WTC11 (cell line): ENCODE data around the gene UNC93A. TPM values are rescaled to one million over a fixed set of nuclear protein-coding genes. Genes with fewer than 3 reads are reported as not detected.

Experiments
- ATAC-seq: fragments of 200-7000 bp; cut with Tn5 transposase; 2 replicates; pipeline ENCODE4 v1.10.0; 2021; ENCODE audit warnings: mild to moderate bottlenecking, moderate library complexity
- CTCF ChIA-PET: fragments of 300-600 bp; sonication (Branson Sonifier 250); formaldehyde crosslinking; loops from one replicate; lab custom pipeline; 2021; ENCODE audit warnings: antibody characterized with exemption; lab: Charles Lee
- POLR2A ChIA-PET: fragments of 350-600 bp; sonication (Branson Sonifier 250); formaldehyde crosslinking; loops from one replicate; lab custom pipeline; 2021; ENCODE audit warnings: antibody characterized with exemption; lab: Charles Lee
- DNase-seq: peaks from one replicate; pipeline ENCODE4 v3.0.0; 2021; ENCODE audit warnings: low spot score
- H3K27ac Mint-ChIP-seq: 2 replicates; pipeline ENCODE4 v1.8.0; 2021; ENCODE audit warnings: mixed read lengths
- H3K27me3 Mint-ChIP-seq: 2 replicates; pipeline ENCODE4 v1.8.0; 2021; ENCODE audit warnings: low read depth, mild to moderate bottlenecking, moderate library complexity, mixed read lengths
- H3K36me3 Mint-ChIP-seq: 2 replicates; pipeline ENCODE4 v1.8.0; 2021; ENCODE audit warnings: mixed read lengths
- H3K4me1 Mint-ChIP-seq: 2 replicates; pipeline ENCODE4 v1.8.0; 2022; ENCODE audit warnings: mixed read lengths
- H3K4me3 Mint-ChIP-seq: 2 replicates; pipeline ENCODE4 v1.8.0; 2021; ENCODE audit warnings: mild to moderate bottlenecking, moderate library complexity, mixed read lengths
- H3K9me3 Mint-ChIP-seq: 2 replicates; pipeline ENCODE4 v1.8.0; 2021; ENCODE audit warnings: mixed read lengths
- AFF4 ChIP-seq: sonication (generic); formaldehyde crosslinking; IDR thresholded peaks from 2 replicates; pipeline ENCODE4 v1.8.1; 2023; ENCODE audit warnings: mild to moderate bottlenecking, missing genetic modification reagents, borderline replicate concordance
- AR ChIP-seq: fragments of 250-450 bp; sonication (Bioruptor Pico); IDR thresholded peaks from 2 replicates; pipeline ENCODE4 v1.9.0; 2021; ENCODE audit warnings: mild to moderate bottlenecking
- CTCF ChIP-seq: fragments of 200-600 bp; IDR thresholded peaks from 2 replicates; pipeline ENCODE4 v1.8.0; 2022; ENCODE audit warnings: antibody characterized with exemption
- EMX1 ChIP-seq: fragments of 250-450 bp; sonication (Bioruptor Pico); IDR thresholded peaks from 2 replicates; pipeline ENCODE4 v1.8.0; 2021; ENCODE audit warnings: mild to moderate bottlenecking
- ESRRA ChIP-seq: sonication (generic); formaldehyde crosslinking; IDR thresholded peaks from 2 replicates; pipeline ENCODE4 v1.8.1; 2022; ENCODE audit warnings: mild to moderate bottlenecking, missing genetic modification reagents, borderline replicate concordance
- FOXK1 ChIP-seq: sonication (generic); formaldehyde crosslinking; IDR thresholded peaks from 2 replicates; pipeline ENCODE4 v1.8.0; 2022; ENCODE audit warnings: mild to moderate bottlenecking, moderate library complexity, missing genetic modification reagents
- FOXP4 ChIP-seq: sonication (generic); formaldehyde crosslinking; IDR thresholded peaks from 2 replicates; pipeline ENCODE4 v1.8.0; 2022; ENCODE audit warnings: mild to moderate bottlenecking, missing genetic modification reagents
- GABPB1 ChIP-seq: sonication (generic); formaldehyde crosslinking; IDR thresholded peaks from 2 replicates; pipeline ENCODE4 v1.8.1; 2023; ENCODE audit warnings: mild to moderate bottlenecking, missing genetic modification reagents
- GTF2I ChIP-seq: fragments of 250-450 bp; sonication (Bioruptor Pico); conservative IDR thresholded peaks from 2 replicates; pipeline ENCODE4 v1.4.0; 2021; ENCODE audit warnings: mild to moderate bottlenecking
- KAT7 ChIP-seq: sonication (generic); formaldehyde crosslinking; IDR thresholded peaks from 2 replicates; pipeline ENCODE4 v1.8.1; 2023; ENCODE audit warnings: missing genetic modification reagents, mild to moderate bottlenecking, borderline replicate concordance
- USF2 ChIP-seq: sonication (generic); formaldehyde crosslinking; IDR thresholded peaks from 2 replicates; pipeline ENCODE4 v1.8.1; 2023; ENCODE audit warnings: mild to moderate bottlenecking, missing genetic modification reagents, moderate library complexity
- ZNF423 ChIP-seq: fragments of 250-450 bp; sonication (Bioruptor Pico); IDR thresholded peaks from 2 replicates; pipeline ENCODE4 v2.1.2; 2022; ENCODE audit warnings: mild to moderate bottlenecking, moderate library complexity
- ZNF425 ChIP-seq: fragments of 250-450 bp; sonication (Bioruptor Pico); conservative IDR thresholded peaks from 2 replicates; pipeline ENCODE4 v1.9.0; 2021; ENCODE audit warnings: mild to moderate bottlenecking
- ZNF512 ChIP-seq: sonication (generic); formaldehyde crosslinking; IDR thresholded peaks from 2 replicates; pipeline ENCODE4 v1.8.1; 2022; ENCODE audit warnings: missing genetic modification reagents, borderline replicate concordance
- total RNA-seq: library from RNA; stranded (reverse); gene quantifications from 3 replicates; pipeline ENCODE4 v1.2.3, GENCODE V29; 2021

Gene UNC93A
- total RNA-seq, 1 experiment from 2014 or later = 0.70 TPM

GRCh38 chr6:167299641-167300308 lies 8.7 kb downstream of the UNC93A start (continued):
- TF ChIP-seq ZNF512 (CRISPR knock-in tag) (no peak), EMX1 (CRISPR knock-in tag) (no peak)

- Mint-ChIP-seq H3K9me3 (0 out of 2 replicates have a peak, but pooled peaks cover 3% of the 10 kb centered on the region), H3K27me3 (peaks cover 19% of the 10 kb centered on the region), H3K36me3 (no peaks in the 10 kb centered on the region; the same call in 1 of the 2 replicates), H3K4me3 (no peak overlapping the region), H3K27ac (no peak overlapping the region), H3K4me1 (peaks cover 37% of the 10 kb centered on the region)
- ChIA-PET CTCF (no interaction called here), POLR2A (no interaction called here)
- TF ChIP-seq USF2 (CRISPR knock-in tag) (peak; percentile 36; the same call in 1 of the 2 replicates), CTCF (no peak), FOXP4 (CRISPR knock-in tag) (no peak), ZNF425 (CRISPR knock-in tag) (no peak), AR (no peak), GABPB1 (CRISPR knock-in tag) (no peak), KAT7 (CRISPR knock-in tag) (no peak), AFF4 (CRISPR knock-in tag) (no peak), GTF2I (CRISPR knock-in tag) (no peak), FOXK1 (no peak), ESRRA (CRISPR knock-in tag) (no peak), ZNF423 (CRISPR knock-in tag) (peak; percentile 68)
- no peak for ATAC-seq
- DNase-seq = no peak
These were observed 10.0 kb downstream of the UNC93A start for GRCh38 chr6:167300902-167301777.
